IMR-90 (cell line): ENCODE results near the gene RUNX2. TPM values are rescaled to one million over a fixed set of nuclear protein-coding genes. Genes with fewer than 3 reads are reported as not detected.

Experiments
- ATAC-seq: fragments of 200-7000 bp; cut with Tn5 transposase; 2 replicates; pipeline ENCODE4 v1.9.1; 2020; ENCODE audit warnings: low read depth, mild to moderate bottlenecking, moderate library complexity
- BruUV-seq: library from RNA; stranded (reverse); fragments of 400-500 nt; replicated peaks from 2 replicates; lab custom pipeline; 2021; lab: Mats Ljungman, UMichigan
- CTCF ChIA-PET: fragments of 300-600 bp; formaldehyde crosslinking; extraction: SDS; loops from one replicate; lab custom pipeline; 2021; ENCODE audit warnings: antibody characterized with exemption; lab: Yijun Ruan, JAX
- POLR2A ChIA-PET: fragments of 300-600 bp; sonication (Branson Sonifier 250); formaldehyde crosslinking; loops from one replicate; lab custom pipeline; 2022; ENCODE audit warnings: antibody characterized with exemption; ENCODE audit not compliant: unreplicated experiment; lab: Charles Lee
- DNase-seq: peaks from one replicate; pipeline ENCODE4 v3.0.0; 2013
- H2AFZ ChIP-seq: replicated peaks from 2 replicates; pipeline ENCODE3; 2013; ENCODE audit warnings: low read length, mild to moderate bottlenecking; ENCODE audit not compliant: poor library complexity
- H2AK5ac ChIP-seq: 2 replicates; pipeline ENCODE4 v1.6.1; 2013; ENCODE audit warnings: low read depth, low read length, inconsistent platforms
- H2AK9ac ChIP-seq: replicated peaks from 2 replicates; pipeline ENCODE3; 2013; ENCODE audit warnings: mild to moderate bottlenecking, low read depth, low read length, moderate library complexity; ENCODE audit not compliant: poor library complexity
- H2BK120ac ChIP-seq: 2 replicates; pipeline ENCODE4 v1.6.1; 2013; ENCODE audit warnings: low read depth, low read length, inconsistent platforms
- H2BK15ac ChIP-seq: 3 replicates; pipeline ENCODE4 v1.6.1; 2013; ENCODE audit warnings: low read depth, low read length, inconsistent platforms
- H2BK20ac ChIP-seq: 2 replicates; pipeline ENCODE4 v1.6.1; 2013; ENCODE audit warnings: low read depth, mild to moderate bottlenecking, inconsistent platforms, low read length, moderate library complexity
- H2BK5ac ChIP-seq: 2 replicates; pipeline ENCODE4 v1.6.1; 2013; ENCODE audit warnings: mild to moderate bottlenecking, low read depth, low read length, inconsistent platforms; ENCODE audit not compliant: poor library complexity, severe bottlenecking
- H3K14ac ChIP-seq: replicated peaks from 2 replicates; pipeline ENCODE4 v1.6.1; 2013; ENCODE audit warnings: low read depth, low read length, inconsistent platforms
- H3K18ac ChIP-seq: 2 replicates; pipeline ENCODE4 v1.6.1; 2013; ENCODE audit warnings: low read depth, low read length, control low read depth
- H3K23ac ChIP-seq: 2 replicates; pipeline ENCODE4 v1.6.1; 2013; ENCODE audit warnings: low read depth, low read length, inconsistent platforms
- H3K27ac ChIP-seq: 2 replicates; pipeline ENCODE4 v1.5.1; 2013; ENCODE audit warnings: mild to moderate bottlenecking, control low read depth, low read length; ENCODE audit not compliant: insufficient read depth
- H3K27me3 ChIP-seq: 2 replicates; pipeline ENCODE4 v1.6.1; 2013; ENCODE audit warnings: low read length; ENCODE audit not compliant: control insufficient read depth, insufficient read depth
- H3K36me3 ChIP-seq: 2 replicates; pipeline ENCODE4 v1.6.1; 2013; ENCODE audit warnings: low read length, mixed read lengths; ENCODE audit not compliant: control insufficient read depth, insufficient read depth
- H3K4ac ChIP-seq: 2 replicates; pipeline ENCODE4 v1.6.1; 2013; ENCODE audit warnings: low read depth, low read length, inconsistent platforms
- H3K4me1 ChIP-seq: 2 replicates; pipeline ENCODE4 v1.6.1; 2013; ENCODE audit warnings: low read length, mixed read lengths; ENCODE audit not compliant: control insufficient read depth, insufficient read depth
- H3K4me2 ChIP-seq: 2 replicates; pipeline ENCODE4 v1.6.1; 2013; ENCODE audit warnings: low read depth, mild to moderate bottlenecking, control low read depth, low read length, moderate library complexity
- H3K4me3 ChIP-seq: 2 replicates; pipeline ENCODE4 v1.5.1; 2013; ENCODE audit warnings: low read depth, mild to moderate bottlenecking, control low read depth, low read length, moderate library complexity; ENCODE audit not compliant: insufficient read depth
- H3K56ac ChIP-seq: 2 replicates; pipeline ENCODE4 v1.6.1; 2013; ENCODE audit warnings: low read length, inconsistent platforms; ENCODE audit not compliant: insufficient read depth; ENCODE audit errors: extremely low read depth
- H3K79me1 ChIP-seq, 2 experiments: 2 replicates each; pipeline ENCODE4 v1.6.1; 2013; ENCODE audit warnings: low read length in 2 of 2, inconsistent platforms in 1 of 2, low read depth in 1 of 2
- H3K9ac ChIP-seq: 2 replicates; pipeline ENCODE4 v1.6.1; 2013; ENCODE audit warnings: low read depth, low read length, control low read depth
- H3K9me1 ChIP-seq: 2 replicates; pipeline ENCODE4 v1.6.1; 2013; ENCODE audit warnings: low read length, inconsistent platforms; ENCODE audit not compliant: insufficient read depth
- H3K9me3 ChIP-seq: 2 replicates; pipeline ENCODE4 v1.6.1; 2013; ENCODE audit warnings: low read length; ENCODE audit not compliant: control insufficient read depth, insufficient read depth
- H4K20me1 ChIP-seq: 2 replicates; pipeline ENCODE4 v1.6.1; 2013; ENCODE audit warnings: low read length, inconsistent platforms; ENCODE audit not compliant: insufficient read depth
- H4K5ac ChIP-seq: 2 replicates; pipeline ENCODE4 v1.6.1; 2013; ENCODE audit warnings: mild to moderate bottlenecking, low read depth, low read length, control low read depth
- H4K8ac ChIP-seq, 2 experiments: 2 replicates each; pipeline ENCODE4 v1.6.1; 2013; ENCODE audit warnings: low read depth in 2 of 2, low read length in 2 of 2, control low read depth in 1 of 2, inconsistent platforms in 1 of 2
- H4K91ac ChIP-seq: 2 replicates; pipeline ENCODE4 v1.6.1; 2013; ENCODE audit warnings: low read depth, low read length, inconsistent platforms; ENCODE audit not compliant: insufficient read depth
- CEBPB ChIP-seq: IDR thresholded peaks from 2 replicates; pipeline ENCODE4 v1.6.1; 2012; ENCODE audit warnings: low read depth, low read length, improper control_type of control experiment
- CHD1 ChIP-seq: IDR thresholded peaks from 2 replicates; pipeline ENCODE4 v1.6.1; 2012; ENCODE audit warnings: low read depth, low read length, improper control_type of control experiment
- MAZ ChIP-seq: IDR thresholded peaks from 2 replicates; pipeline ENCODE4 v1.6.1; 2012; ENCODE audit warnings: low read depth, mild to moderate bottlenecking, low read length, improper control_type of control experiment, moderate library complexity, borderline replicate concordance
- MXI1 ChIP-seq: IDR thresholded peaks from 2 replicates; pipeline ENCODE4 v1.6.1; 2012; ENCODE audit warnings: low read depth, mild to moderate bottlenecking, low read length, moderate library complexity, borderline replicate concordance
- RCOR1 ChIP-seq: IDR thresholded peaks from 2 replicates; pipeline ENCODE4 v1.6.1; 2012; ENCODE audit warnings: mild to moderate bottlenecking, low read length, improper control_type of control experiment; ENCODE audit not compliant: insufficient replicate concordance
- SMC3 ChIP-seq: fragments of 150-350 bp; IDR thresholded peaks from 2 replicates; pipeline ENCODE4 v1.6.1; 2016; ENCODE audit warnings: low read depth, mild to moderate bottlenecking, antibody characterized with exemption, low read length, moderate library complexity
- USF2 ChIP-seq: fragments of 150-350 bp; IDR thresholded peaks from 2 replicates; pipeline ENCODE4 v1.6.1; 2017; ENCODE audit warnings: mild to moderate bottlenecking, antibody characterized with exemption, low read length, low read depth
- WGBS, 2 experiments: methylation state at CpG; one replicate each; pipeline versions ENCODE4 v1.1.5 to v1.1.7; 2013; ENCODE audit warnings: missing lambda C conversion rate in 2 of 2; ENCODE audit not compliant: insufficient read length in 1 of 2; ENCODE audit errors: extremely low coverage in 2 of 2; 5-methylcytosine and 5-hydroxymethylcytosine counted together
- dilution Hi-C: fragments of 300-500 bp; cut with HindIII; formaldehyde crosslinking; loops from one replicate; pipeline ENCODE4 v1.14.3; 2018; ENCODE audit warnings: low sequenced_read_pairs; ENCODE audit not compliant: unreplicated experiment
- in situ Hi-C: fragments of 300-500 bp; cut with MboI; formaldehyde crosslinking; loops from 3 replicates; pipeline ENCODE4 v1.14.3; 2019; ENCODE audit warnings: low sequenced_read_pairs, inconsistent platforms, mixed read lengths
- intact Hi-C: fragments of 100-400 bp; cut with micrococcal nuclease; formaldehyde crosslinking; loops from 2 replicates; pipeline ENCODE4 v1.10.0; 2022
- polyA plus RNA-seq, 3 experiments: library from polyadenylated mRNA; depleted of rRNA; stranded (reverse); fragments of >200 nt; gene quantifications; 2 replicates each; pipeline ENCODE4 v1.2.3, GENCODE V29; 2012; ENCODE audit warnings: low replicate concordance in 1 of 3
- total RNA-seq: library from RNA; depleted of rRNA; stranded (reverse); fragments of >200 nt; gene quantifications from 2 replicates; pipeline ENCODE4 v1.2.3, GENCODE V29; 2012

Gene RUNX2
- total and polyA plus RNA-seq, 2 of the 4 experiments (the other 2 are of a cell fraction): 2.3 to 4.7 TPM

GRCh38 chr6:45637611-45638257 lies 309.6 kb downstream of the RUNX2 start:
- peak overlapping the region; percentile 47; the same call in 1 of the 2 replicates for H3K14ac ChIP-seq
- 0 out of 2 replicates have a peak overlapping the region, but pooled peaks have one; percentile 41 for H2BK120ac ChIP-seq
- H3K9me1 ChIP-seq: peaks cover 18% of the 10 kb centered on the region; the same call in 1 of the 2 replicates
- no peaks in the 10 kb centered on the region for H3K27me3 ChIP-seq
- dilution Hi-C loops (no loop called here), intact Hi-C loops (no loop called here), in situ Hi-C loops (no loop called here)
- no TSS peak for BruUV-seq
- no peak overlapping the region for H4K91ac ChIP-seq
- H3K9ac ChIP-seq: no peak overlapping the region
- WGBS, 2 experiments: 60% methylated on average over 1 of the region's 7 CpGs; no CpG with 5 or more reads in 1 of the 2 experiments
- H2AK5ac ChIP-seq: peak overlapping the region; percentile 40; the same call in 1 of the 2 replicates
- no peak for ATAC-seq
- peaks cover 2% of the 10 kb centered on the region; the same call in 1 of the 2 replicates for H3K9me3 ChIP-seq
- H3K18ac ChIP-seq: no peak overlapping the region
- ChIA-PET POLR2A (no interaction called here), CTCF (no interaction called here)
- no peaks in the 10 kb centered on the region for H3K36me3 ChIP-seq
- H2BK15ac ChIP-seq: no peak overlapping the region
- no peak overlapping the region for H3K27ac ChIP-seq
- H4K5ac ChIP-seq: no peak overlapping the region
- H2AK9ac ChIP-seq: no peak overlapping the region
- 0 out of 2 replicates have a peak overlapping the region, but pooled peaks have one; percentile 16 for H3K23ac ChIP-seq
- H3K4me1 ChIP-seq: peaks cover 3% of the 10 kb centered on the region
- no peaks in the 10 kb centered on the region for H4K20me1 ChIP-seq
- peak overlapping the region; percentile 10 for H2AFZ ChIP-seq
- no peak overlapping the region; the same call in 1 of the 2 replicates for H2BK20ac ChIP-seq
- no peak overlapping the region for H3K4me3 ChIP-seq
- peak overlapping the region; percentile 36; the same call in 1 of the 2 replicates for H3K4ac ChIP-seq
- no peak overlapping the region for H3K4me2 ChIP-seq
- no peak overlapping the region for H2BK5ac ChIP-seq
- H3K56ac ChIP-seq: no peak overlapping the region
- no peak overlapping the region for H4K8ac ChIP-seq
- TF ChIP-seq SMC3 (no peak), CEBPB (no peak), CHD1 (no peak), MXI1 (no peak), MAZ (no peak), RCOR1 (no peak), USF2 (no peak)
- H3K79me1 ChIP-seq: no peaks in the 10 kb centered on the region
- DNase-seq: no peak
